Melanocyte of skin (primary cell): Measurements from ENCODE around the gene CERS6. TPM values are rescaled to one million over a fixed set of nuclear protein-coding genes. Genes with fewer than 3 reads are reported as not detected.

ENCODE experiments used
- small RNA-seq, 2 donors: library from RNA; depleted of rRNA; stranded (forward); fragments of <200 nt; gene quantifications; one replicate each; pipeline ENCODE3, GENCODE V24; 2012
- total RNA-seq, 2 donors: library from RNA; depleted of rRNA; stranded (reverse); fragments of >200 nt; gene quantifications; 2 replicates each; pipeline ENCODE4 v1.2.3, GENCODE V29; 2012

CERS6 gene
- 10 to 100 TPM; 14.8 to 22.3 TPM for total RNA-seq

GRCh38 chr2:168455645-168456520, at the start of gene CERS6:
Gene CERS6 (plus strand): TSS chr2:168456272. CDS start chr2:168456449, 177 bp downstream.

GRCh38 chr2:168801961-168802858, 346.1 kb downstream of the CERS6 start, which contains the start of gene NOSTRIN:
Gene NOSTRIN (plus strand): TSS chr2:168802637. CDS start chr2:168802647, 10 bp downstream.

Small RNAs within 50 kb of the gene (small RNA-seq; reads per million reads assigned to genes)
- gene MIR4774, result 0 to 0.29 reads per million in 2 donors
- gene RN7SL813P, result 0 reads per million in 2 donors
- gene RNU6-766P, result 0 reads per million in 2 donors

Other genes with a start within 250 kb of the CERS6 start
- 10 to 100 TPM; 11.4 to 14.7 TPM for gene STK39, start 208.7 kb upstream of the CERS6 start, total RNA-seq